H1 (cell line): ENCODE results near the gene RNASEH2A. TPM values are rescaled to one million over a fixed set of nuclear protein-coding genes. Genes with fewer than 3 reads are reported as not detected.

ENCODE experiments used
- CTCF ChIA-PET: fragments of 300-600 bp; sonication (Branson Sonifier 250); formaldehyde crosslinking; loops from one replicate; lab custom pipeline; 2021; ENCODE audit not compliant: partially characterized antibody; lab: Charles Lee
- POLR2A ChIA-PET: fragments of 300-600 bp; sonication (Branson Sonifier 250); formaldehyde crosslinking; loops from one replicate; lab custom pipeline; 2021; ENCODE audit warnings: inconsistent platforms; ENCODE audit not compliant: partially characterized antibody; lab: Charles Lee
- DNase-seq, 2 experiments: peaks; one replicate each; pipeline versions ENCODE4 v3.0.0 to v3.0.0-alpha.2; 2010 to 2022; ENCODE audit warnings: low spot score in 2 of 2, low read depth in 1 of 2, mixed read lengths in 1 of 2
- FAIRE-seq: peaks from 2 replicates; lab custom pipeline; 2011; peaks lifted over from hg19 to GRCh38; lab: Jason Lieb, UNC
- H2AFZ ChIP-seq: 2 replicates; pipeline ENCODE4 v1.8.1; 2012; ENCODE audit warnings: low read length, inconsistent platforms
- H2AK5ac ChIP-seq: 2 replicates; pipeline ENCODE4 v1.6.1; 2013; ENCODE audit warnings: low read depth, low read length
- H2BK120ac ChIP-seq: replicated peaks from 2 replicates; pipeline ENCODE3; 2013; ENCODE audit warnings: low read depth, low read length, inconsistent platforms
- H2BK12ac ChIP-seq: 2 replicates; pipeline ENCODE4 v1.6.1; 2013; ENCODE audit warnings: low read depth, low read length
- H2BK15ac ChIP-seq: 2 replicates; pipeline ENCODE4 v1.6.1; 2013; ENCODE audit warnings: low read length
- H2BK20ac ChIP-seq: 2 replicates; pipeline ENCODE4 v1.6.1; 2013; ENCODE audit warnings: low read length
- H2BK5ac ChIP-seq: 2 replicates; pipeline ENCODE4 v1.6.1; 2013; ENCODE audit warnings: low read depth, low read length
- H3K14ac ChIP-seq: 2 replicates; pipeline ENCODE4 v1.6.1; 2013; ENCODE audit warnings: inconsistent platforms; ENCODE audit not compliant: insufficient read length
- H3K18ac ChIP-seq: 2 replicates; pipeline ENCODE4 v1.6.1; 2013; ENCODE audit warnings: low read length; ENCODE audit errors: extremely low read depth
- H3K23ac ChIP-seq: 2 replicates; pipeline ENCODE4 v1.6.1; 2013; ENCODE audit warnings: inconsistent platforms; ENCODE audit not compliant: insufficient read length
- H3K23me2 ChIP-seq: 2 replicates; pipeline ENCODE4 v1.6.1; 2013; ENCODE audit warnings: low read depth, low read length
- H3K27ac ChIP-seq: 2 replicates; pipeline ENCODE4 v1.6.1; 2011; ENCODE audit warnings: low read depth, low read length, inconsistent platforms
- H3K27me3 ChIP-seq, 4 experiments: replicated peaks in 1 of 4; 1 replicate in 1 of 4; 2 replicates in 3 of 4; pipeline versions ENCODE4 v1.6.1 to v1.8.1; 2011 to 2013; ENCODE audit warnings: low read length in 3 of 4, mild to moderate bottlenecking in 3 of 4, inconsistent platforms in 2 of 4, mixed read lengths in 2 of 4, moderate library complexity in 1 of 4; ENCODE audit not compliant: control insufficient read depth in 3 of 4, insufficient read depth in 3 of 4; ENCODE audit errors: extremely low read depth in 1 of 4
- H3K36me3 ChIP-seq, 4 experiments: 2 replicates each; pipeline versions ENCODE4 v1.6.1 to v1.8.1; 2011 to 2013; ENCODE audit warnings: mild to moderate bottlenecking in 4 of 4, low read length in 3 of 4, moderate library complexity in 2 of 4, control low read depth in 1 of 4, inconsistent platforms in 1 of 4; ENCODE audit not compliant: insufficient read depth in 4 of 4, control insufficient read depth in 2 of 4
- H3K4ac ChIP-seq: replicated peaks from 2 replicates; pipeline ENCODE3; 2013; ENCODE audit warnings: low read length, low read depth, mixed read lengths, inconsistent platforms; ENCODE audit not compliant: insufficient read length
- H3K4me1 ChIP-seq, 4 experiments: replicated peaks in 1 of 4; 1 replicate in 1 of 4; 2 replicates in 3 of 4; pipeline versions ENCODE4 v1.6.1 to v1.8.1; 2011 to 2013; ENCODE audit warnings: low read length in 3 of 4, inconsistent platforms in 2 of 4, mixed read lengths in 1 of 4; ENCODE audit not compliant: insufficient read depth in 4 of 4, control insufficient read depth in 3 of 4
- H3K4me2 ChIP-seq, 2 experiments: 2 replicates each; pipeline versions ENCODE4 v1.6.1 to v1.8.1; 2011 to 2013; ENCODE audit warnings: low read depth in 2 of 2, low read length in 2 of 2, control low read depth in 1 of 2, inconsistent platforms in 1 of 2, mild to moderate bottlenecking in 1 of 2; ENCODE audit not compliant: insufficient read depth in 1 of 2
- H3K4me3 ChIP-seq, 4 experiments: fragments of 200-600, 300-600 bp in 1 of 4; sonication (generic), shearing (Covaris generic), sonication (Bioruptor Twin) in 1 of 4; 2 replicates each; pipeline versions ENCODE4 v1.5.1 to v1.8.1; 2011 to 2016; ENCODE audit warnings: low read length in 4 of 4, low read depth in 3 of 4, control low read depth in 2 of 4, inconsistent platforms in 2 of 4, mild to moderate bottlenecking in 2 of 4, mixed read lengths in 1 of 4, moderate library complexity in 1 of 4; ENCODE audit not compliant: insufficient read depth in 2 of 4; ENCODE audit errors: extremely low read depth in 1 of 4
- H3K56ac ChIP-seq: replicated peaks from 2 replicates; pipeline ENCODE3; 2013; ENCODE audit warnings: low read depth, mild to moderate bottlenecking, mixed read lengths, low read length, inconsistent platforms; ENCODE audit not compliant: insufficient read length
- H3K79me1 ChIP-seq: 2 replicates; pipeline ENCODE4 v1.6.1; 2013; ENCODE audit warnings: low read depth, low read length, control low read depth
- H3K79me2 ChIP-seq, 2 experiments: 2 replicates each; pipeline versions ENCODE4 v1.6.1 to v1.8.1; 2012 to 2013; ENCODE audit warnings: low read length in 2 of 2, mild to moderate bottlenecking in 2 of 2, inconsistent platforms in 1 of 2; ENCODE audit not compliant: insufficient read depth in 2 of 2, control insufficient read depth in 1 of 2
- H3K9ac ChIP-seq, 4 experiments: replicated peaks in 1 of 4; 1 replicate in 1 of 4; 2 replicates in 3 of 4; pipeline versions ENCODE4 v1.6.1 to v1.8.1; 2011 to 2013; ENCODE audit warnings: low read depth in 3 of 4, low read length in 3 of 4, control low read depth in 2 of 4, mild to moderate bottlenecking in 2 of 4, moderate library complexity in 2 of 4, inconsistent platforms in 1 of 4; ENCODE audit errors: extremely low read depth in 1 of 4
- H3K9me3 ChIP-seq, 2 experiments: 2 replicates each; pipeline versions ENCODE4 v1.6.1 to v1.8.1; 2012 to 2013; ENCODE audit warnings: mild to moderate bottlenecking in 2 of 2, moderate library complexity in 2 of 2, control low read depth in 1 of 2, inconsistent platforms in 1 of 2, low read depth in 1 of 2, low read length in 1 of 2, mixed read lengths in 1 of 2; ENCODE audit not compliant: insufficient read depth in 2 of 2
- H4K20me1 ChIP-seq, 2 experiments: replicated peaks in 1 of 2; 2 replicates each; pipeline versions ENCODE3 to v1.8.1; 2011 to 2013; ENCODE audit warnings: inconsistent platforms in 2 of 2, low read length in 2 of 2, mild to moderate bottlenecking in 1 of 2; ENCODE audit not compliant: insufficient read depth in 2 of 2, control insufficient read depth in 1 of 2
- H4K5ac ChIP-seq: 2 replicates; pipeline ENCODE4 v1.6.1; 2013; ENCODE audit warnings: low read length, low read depth, mixed read lengths, inconsistent platforms; ENCODE audit not compliant: insufficient read length
- H4K8ac ChIP-seq: 2 replicates; pipeline ENCODE4 v1.8.0; 2013; ENCODE audit warnings: mild to moderate bottlenecking, moderate library complexity, low read length, inconsistent platforms; ENCODE audit not compliant: insufficient read depth; ENCODE audit errors: extremely low read depth
- H4K91ac ChIP-seq: replicated peaks from 2 replicates; pipeline ENCODE3; 2013; ENCODE audit warnings: low read length, mixed read lengths, inconsistent platforms; ENCODE audit not compliant: insufficient read length
- JUND ChIP-seq: IDR thresholded peaks from 2 replicates; pipeline ENCODE4 v1.6.1; 2011; ENCODE audit warnings: mild to moderate bottlenecking, improper control_type of control experiment, low read length
- KDM5A ChIP-seq: fragments of 200-600 bp; IDR thresholded peaks from 2 replicates; pipeline ENCODE4 v1.7.1; 2012; ENCODE audit warnings: mild to moderate bottlenecking, low read length, inconsistent platforms, mixed read lengths
- POLR2AphosphoS5 ChIP-seq: IDR thresholded peaks from 2 replicates; pipeline ENCODE4 v1.6.1; 2011; ENCODE audit warnings: low read depth, low read length
- POU5F1 ChIP-seq: IDR thresholded peaks from 2 replicates; pipeline ENCODE4 v1.6.1; 2011; ENCODE audit warnings: low read depth, mild to moderate bottlenecking, low read length, moderate library complexity
- RAD21 ChIP-seq, 2 experiments: IDR thresholded peaks in 1 of 2; conservative IDR thresholded peaks in 1 of 2; 2 replicates each; pipeline ENCODE4 v1.6.1; 2011; ENCODE audit warnings: low read depth in 2 of 2, low read length in 2 of 2, improper control_type of control experiment in 1 of 2, inconsistent platforms in 1 of 2, mild to moderate bottlenecking in 1 of 2, moderate library complexity in 1 of 2
- SP1 ChIP-seq: IDR thresholded peaks from 2 replicates; pipeline ENCODE4 v1.6.1; 2011; ENCODE audit warnings: low read depth, low read length
- WGBS, 2 experiments: shearing (Covaris generic) in 1 of 2; methylation state at CpG; one replicate each; pipeline versions ENCODE4 v1.1.6 to v1.1.7; 2013 to 2015; ENCODE audit warnings: low lambda C conversion rate in 2 of 2, mixed read lengths in 2 of 2, inconsistent platforms in 1 of 2, low coverage in 1 of 2, missing lambda C conversion rate in 1 of 2; ENCODE audit not compliant: insufficient replicate concordance in 2 of 2, insufficient coverage in 1 of 2, insufficient read length in 1 of 2; ENCODE audit errors: extremely low coverage in 1 of 2, missing lambda C conversion rate in 1 of 2; 5-methylcytosine and 5-hydroxymethylcytosine counted together
- polyA plus RNA-seq, 7 experiments: library from polyadenylated mRNA; depleted of rRNA in 3 of 7; stranded (reverse) in 5 of 7; unstranded in 2 of 7; fragments of >200 nt in 5 of 7; fragments of 200-250 nt in 2 of 7; gene quantifications; 1 replicate in 5 of 7; 2 replicates in 1 of 7; 4 replicates in 1 of 7; pipeline versions ENCODE4 v1.2.1 to v1.2.3, GENCODE V29; 2011 to 2013; ENCODE audit warnings: missing spikeins in 2 of 7, mixed read lengths in 2 of 7
- total RNA-seq: library from RNA; stranded (reverse); fragmentation: NEBNext Ultra II Directional; extraction: Animal tissue kit (Norgen Biotek cat#: 25700); gene quantifications from 2 replicates; pipeline ENCODE4 v1.2.1, GENCODE V29; 2021
- TF ChIP-seq, protein P1 (sequence below): IDR thresholded peaks from 2 replicates; pipeline ENCODE4 v1.6.1; 2012; ENCODE audit warnings: inconsistent platforms

RNASEH2A gene
- total and polyA plus RNA-seq, 2 of the 8 experiments (the other 6 are each of a cell fraction or from before 2014, with no cell fraction given) = 67.5 to 120 TPM

- Histone ChIP-seq H2BK5ac (peak overlapping the region; percentile 18; the same call in 1 of the 2 replicates), H3K18ac (peak overlapping the region; percentile 51), H2AFZ (peak overlapping the region; percentile 29; the same call in 1 of the 2 replicates), H3K4ac (peak overlapping the region; percentile 13), H4K8ac (peak overlapping the region; percentile 91; the same call in 1 of the 2 replicates), H3K36me3 (peaks cover 0 to 7% (median 3%) of the 10 kb centered on the region in 4 experiments; a peak in 4 of 8 replicates), H3K27ac (no peak overlapping the region), H3K23me2 (peaks cover 3% of the 10 kb centered on the region; the same call in 1 of the 2 replicates), H3K9ac (no peak overlapping the region), H3K9me3 (no peaks in the 10 kb centered on the region), H3K4me1 (peaks cover 0 to 10% (median 3%) of the 10 kb centered on the region in 4 experiments; a peak in 5 of 7 replicates), H3K23ac (no peak overlapping the region), H4K5ac (no peak overlapping the region), H2AK5ac (no peak overlapping the region), H3K27me3 (no peaks in the 10 kb centered on the region), H3K79me1 (peaks cover 5% of the 10 kb centered on the region; the same call in 1 of the 2 replicates), H2BK15ac (no peak overlapping the region), H3K79me2 (peaks cover 0 to 4% of the 10 kb centered on the region in 2 experiments; a peak in 1 of 4 replicates), H2BK12ac (peak overlapping the region; percentile 62; the same call in 1 of the 2 replicates), H2BK120ac (no peak overlapping the region), H3K14ac (no peak overlapping the region), H3K56ac (no peak overlapping the region), H4K20me1 (peaks cover 3 to 8% of the 10 kb centered on the region in 2 experiments), H3K4me2 (peak overlapping the region; percentile 2 to 59), H4K91ac (peak overlapping the region; percentile 67), H2BK20ac (no peak overlapping the region), H3K4me3 (peak overlapping the region in 2 of 4 experiments; percentile 26 to 47; a peak in 4 of 8 replicates)
- CTCF ChIA-PET = interaction anchor here (0.6 to 5.7 kb wide), 49 partner anchors 8 to 851 kb away, joined by 3 to 89 read pairs (median 5); partner anchors contain the start of genes DNASE2, JUNB, KLF1 and PRDX2
- POLR2A ChIA-PET = interaction anchor here (0.6 to 2.8 kb wide), 18 partner anchors 10 to 124 kb away, joined by 3 to 17 read pairs (median 6); partner anchors contain the start of genes GCDH, JUNB, RNASEH2A and TNPO2
- 30% methylated on average over 69 of the region's 69 CpGs; no CpG with 5 or more reads in 1 of the 2 experiments for WGBS, 2 experiments
- FAIRE-seq = no peak
- DNase-seq = peak in 1 of 2 experiments; percentile 100
- TF ChIP-seq KDM5A (no peak), RAD21 (IDR thresholded peaks at IDR 0.05 in 1 of 2, conservative IDR thresholded peaks at IDR 0.05 in 1 of 2; ENCODE audit: low read depth in 2 of 2, low read length in 2 of 2) (peak; percentile 92 to 94), POLR2AphosphoS5 (peak; percentile 29; the same call in 1 of the 2 replicates), POU5F1 (no peak), SP1 (0 out of 2 replicates have a peak, but pooled peaks have one; percentile 19), JUND (0 out of 2 replicates have a peak, but pooled peaks have one; percentile 24)
- TF ChIP-seq, protein P1, sequence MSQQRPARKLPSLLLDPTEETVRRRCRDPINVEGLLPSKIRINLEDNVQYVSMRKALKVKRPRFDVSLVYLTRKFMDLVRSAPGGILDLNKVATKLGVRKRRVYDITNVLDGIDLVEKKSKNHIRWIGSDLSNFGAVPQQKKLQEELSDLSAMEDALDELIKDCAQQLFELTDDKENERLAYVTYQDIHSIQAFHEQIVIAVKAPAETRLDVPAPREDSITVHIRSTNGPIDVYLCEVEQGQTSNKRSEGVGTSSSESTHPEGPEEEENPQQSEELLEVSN = peak; percentile 63
These were observed 41.1 kb downstream of the RNASEH2A start for GRCh38 chr19:12847159-12848139.
